Vagina (tissue), 2 donors: ENCODE data around the gene PREP. TPM values are rescaled to one million over a fixed set of nuclear protein-coding genes. Genes with fewer than 3 reads are reported as not detected.

Source experiments
- DNase-seq, 2 donors: peaks; one replicate each; pipeline ENCODE4 v3.0.0-alpha.2; 2017; ENCODE audit errors: extremely low spot score in 2 of 2
- H3K27ac ChIP-seq: fragments of 200-600 bp; sonication (generic); one replicate; pipeline ENCODE4 v1.5.1; 2019
- H3K27me3 ChIP-seq: fragments of 200-600 bp; sonication (generic); one replicate; pipeline ENCODE4 v1.5.1; 2019
- H3K36me3 ChIP-seq, 2 donors: fragments of 200-600 bp; sonication (generic); one replicate each; pipeline ENCODE4 v1.5.1; 2017 to 2019
- H3K4me1 ChIP-seq: fragments of 200-600 bp; sonication (generic); one replicate; pipeline ENCODE4 v1.5.1; 2019
- H3K4me3 ChIP-seq, 2 donors: fragments of 200-600 bp; sonication (generic); 1 replicate in 1 of 2; 2 replicates in 1 of 2; pipeline ENCODE4 v1.5.1; 2016 to 2019
- H3K9me3 ChIP-seq: fragments of 200-600 bp; sonication (generic); one replicate; pipeline ENCODE4 v1.5.1; 2019
- CTCF ChIP-seq, 3 experiments: fragments of 450-650 bp in 2 of 3; fragments of 200-600 bp in 1 of 3; sonication (generic) in 1 of 3; IDR thresholded peaks; one replicate each; pipeline ENCODE4 v1.5.1; 2017 to 2019; ENCODE audit warnings: antibody characterized with exemption in 3 of 3, mild to moderate bottlenecking in 2 of 3, moderate library complexity in 2 of 3
- POLR2A ChIP-seq, 2 donors: fragments of 450-650 bp; IDR thresholded peaks; one replicate each; pipeline ENCODE4 v1.6.1; 2017; ENCODE audit warnings: antibody characterized with exemption in 2 of 2, mild to moderate bottlenecking in 2 of 2, moderate library complexity in 2 of 2
- POLR2AphosphoS5 ChIP-seq, 2 donors: sonication (generic); formaldehyde crosslinking; IDR thresholded peaks; one replicate each; pipeline ENCODE4 v1.9.0; 2017; ENCODE audit warnings: antibody characterized with exemption in 2 of 2, mild to moderate bottlenecking in 2 of 2, low read depth in 1 of 2; ENCODE audit not compliant: insufficient read depth in 1 of 2
- intact Hi-C: fragments of 100-400 bp; cut with DNase I; formaldehyde crosslinking; loops from one replicate; pipeline ENCODE4 v1.15.1; 2023
- total RNA-seq: library from RNA; depleted of rRNA; stranded (reverse); fragments of >200 nt; gene quantifications from one replicate; pipeline ENCODE4 v1.2.3, GENCODE V29; 2016

The PREP gene
- total RNA-seq, 1 donor from 2014 or later: 19.2 TPM

GRCh38 chr6:105279463-105279862 lies 123.4 kb downstream of the PREP start:
- intact Hi-C loops: no loop called here
- Histone ChIP-seq H3K4me1 (no peaks in the 10 kb centered on the region), H3K27ac (no peak overlapping the region), H3K36me3 (peaks cover 5 to 57% of the 10 kb centered on the region in 2 donors), H3K4me3 (no peak overlapping the region), H3K27me3 (no peaks in the 10 kb centered on the region), H3K9me3 (no peaks in the 10 kb centered on the region)
- TF ChIP-seq CTCF (IDR thresholded peaks at IDR 0.05) (no peak), POLR2AphosphoS5 (IDR thresholded peaks at IDR 0.05; ENCODE audit: insufficient read depth in 1 of 2, low read depth in 1 of 2) (no peak), POLR2A (IDR thresholded peaks at IDR 0.05) (no peak)
- DNase-seq: no peak

GRCh38 chr6:105278813-105279212 lies 124.1 kb downstream of the PREP start:
- peaks cover 5 to 52% of the 10 kb centered on the region in 2 donors for H3K36me3 ChIP-seq
- intact Hi-C loops: no loop called here

GRCh38 chr6:105278035-105278434 lies 124.8 kb downstream of the PREP start:
- Histone ChIP-seq H3K27me3 (no peaks in the 10 kb centered on the region), H3K9me3 (no peaks in the 10 kb centered on the region), H3K36me3 (peaks cover 5 to 52% of the 10 kb centered on the region in 2 donors), H3K27ac (no peak overlapping the region), H3K4me1 (no peaks in the 10 kb centered on the region), H3K4me3 (no peak overlapping the region)
- intact Hi-C loops: no loop called here
- TF ChIP-seq POLR2AphosphoS5 (IDR thresholded peaks at IDR 0.05; ENCODE audit: insufficient read depth in 1 of 2, low read depth in 1 of 2) (no peak), CTCF (IDR thresholded peaks at IDR 0.05) (no peak), POLR2A (IDR thresholded peaks at IDR 0.05) (no peak)
- no peak for DNase-seq

More at GRCh38 chr6:105278813-105279212, 124.1 kb downstream of the PREP start:
- Histone ChIP-seq H3K27ac (no peak overlapping the region), H3K4me1 (no peaks in the 10 kb centered on the region), H3K4me3 (no peak overlapping the region), H3K27me3 (no peaks in the 10 kb centered on the region), H3K9me3 (no peaks in the 10 kb centered on the region)
- TF ChIP-seq POLR2A (IDR thresholded peaks at IDR 0.05): no peak
- TF ChIP-seq CTCF (IDR thresholded peaks at IDR 0.05): no peak
- no peak for DNase-seq

- intact Hi-C loops: no loop called here
- Histone ChIP-seq H3K27me3 (no peaks in the 10 kb centered on the region), H3K4me3 (no peak overlapping the region), H3K4me1 (no peaks in the 10 kb centered on the region), H3K9me3 (no peaks in the 10 kb centered on the region), H3K27ac (no peak overlapping the region), H3K36me3 (peaks cover 5 to 36% of the 10 kb centered on the region in 2 donors)
- TF ChIP-seq CTCF (IDR thresholded peaks at IDR 0.05) (no peak), POLR2AphosphoS5 (IDR thresholded peaks at IDR 0.05; ENCODE audit: insufficient read depth in 1 of 2, low read depth in 1 of 2) (no peak), POLR2A (IDR thresholded peaks at IDR 0.05) (no peak)
- DNase-seq: no peak
Measured at GRCh38 chr6:105276374-105276773, 126.5 kb downstream of the PREP start.

- no peak for DNase-seq
- no peaks in the 10 kb centered on the region for H3K4me1 ChIP-seq
- intact Hi-C loops: no loop called here
- no peak for TF ChIP-seq POLR2A (IDR thresholded peaks at IDR 0.05)
- TF ChIP-seq POLR2AphosphoS5 (IDR thresholded peaks at IDR 0.05; ENCODE audit: insufficient read depth in 1 of 2, low read depth in 1 of 2): no peak
- TF ChIP-seq CTCF (IDR thresholded peaks at IDR 0.05): no peak
- H3K36me3 ChIP-seq: peaks cover 5 to 30% of the 10 kb centered on the region in 2 donors
- no peaks in the 10 kb centered on the region for H3K27me3 ChIP-seq
- no peaks in the 10 kb centered on the region for H3K9me3 ChIP-seq
- no peak overlapping the region for H3K4me3 ChIP-seq
- no peak overlapping the region for H3K27ac ChIP-seq
Measured at GRCh38 chr6:105275542-105275941, 127.3 kb downstream of the PREP start.
